ENCODE data around the gene AKAP17A. TPM values are rescaled to one million over a fixed set of nuclear protein-coding genes. Genes with fewer than 3 reads are reported as not detected.

The AKAP17A gene
- total RNA-seq, 2 donors from 2014 or later, result 54.3 to 79.4 TPM

Other genes starting within 250 kb of the AKAP17A start
- gene SLC25A6, start 199.5 kb upstream of the AKAP17A start, total RNA-seq, result 100 to 1,000 TPM; 373 to 401 TPM
- gene ASMTL, start 138.7 kb upstream of the AKAP17A start, total RNA-seq, result 10 to 100 TPM; 50.6 to 65.5 TPM
- gene P2RY8, start 54.4 kb upstream of the AKAP17A start, total RNA-seq, result 100 to 1,000 TPM in 1 of 2 donors, 10 to 100 TPM in 1; 89.0 to 105 TPM
- gene ASMT, start 23.5 kb downstream of the AKAP17A start, total RNA-seq, result 1 to 10 TPM; 2.0 to 8.9 TPM